ENCODE data around the gene FAM193A. TPM values are rescaled to one million over a fixed set of nuclear protein-coding genes. Genes with fewer than 3 reads are reported as not detected.
A peak's percentile ranks its signal among the peaks of the same experiment; 100 is the strongest.

The FAM193A gene
- total RNA-seq, 1 experiment from 2014 or later, result 13.6 TPM

GRCh38 chr4:2745516-2745915 is 209.1 kb downstream of the FAM193A start:
- no peak overlapping the region for H2AFZ ChIP-seq (ENCODE audit: low read length)
- peaks cover 16% of the 10 kb centered on the region for H3K79me2 ChIP-seq (ENCODE audit: low read length)
- no peaks in the 10 kb centered on the region for H3F3A ChIP-seq (ENCODE audit: low read length, unreplicated experiment)
- peak overlapping the region; percentile 57 for H3K4me2 ChIP-seq (ENCODE audit: low read length)
- ATAC-seq (no peak), DNase-seq (no peak)
- POLR2A ChIA-PET (ENCODE audit: unreplicated experiment), result no interaction called here
- H3K4me1 ChIP-seq (ENCODE audit: insufficient read depth, low read length), result peaks cover 24% of the 10 kb centered on the region
- BruUV-seq (replicated peaks), result no TSS peak
- H4K20me1 ChIP-seq (ENCODE audit: low read length), result no peaks in the 10 kb centered on the region
- intact Hi-C loops (cut with micrococcal nuclease), result no loop called here
- peaks cover 11% of the 10 kb centered on the region; the same call in 1 of the 2 replicates for H3K36me3 ChIP-seq (ENCODE audit: low read depth, low read length)
- H3K9ac ChIP-seq (ENCODE audit: low read length), result peak overlapping the region; percentile 59
- H3K27me3 ChIP-seq (ENCODE audit: low read length), result no peaks in the 10 kb centered on the region
- TF ChIP-seq EZH2 (IDR thresholded peaks at IDR 0.05; ENCODE audit: low read length, unreplicated experiment) (no peak), EZH2phosphoT487 (IDR thresholded peaks at IDR 0.05; ENCODE audit: borderline replicate concordance, low read length) (no peak)
- TF ChIP-seq, protein P1, sequence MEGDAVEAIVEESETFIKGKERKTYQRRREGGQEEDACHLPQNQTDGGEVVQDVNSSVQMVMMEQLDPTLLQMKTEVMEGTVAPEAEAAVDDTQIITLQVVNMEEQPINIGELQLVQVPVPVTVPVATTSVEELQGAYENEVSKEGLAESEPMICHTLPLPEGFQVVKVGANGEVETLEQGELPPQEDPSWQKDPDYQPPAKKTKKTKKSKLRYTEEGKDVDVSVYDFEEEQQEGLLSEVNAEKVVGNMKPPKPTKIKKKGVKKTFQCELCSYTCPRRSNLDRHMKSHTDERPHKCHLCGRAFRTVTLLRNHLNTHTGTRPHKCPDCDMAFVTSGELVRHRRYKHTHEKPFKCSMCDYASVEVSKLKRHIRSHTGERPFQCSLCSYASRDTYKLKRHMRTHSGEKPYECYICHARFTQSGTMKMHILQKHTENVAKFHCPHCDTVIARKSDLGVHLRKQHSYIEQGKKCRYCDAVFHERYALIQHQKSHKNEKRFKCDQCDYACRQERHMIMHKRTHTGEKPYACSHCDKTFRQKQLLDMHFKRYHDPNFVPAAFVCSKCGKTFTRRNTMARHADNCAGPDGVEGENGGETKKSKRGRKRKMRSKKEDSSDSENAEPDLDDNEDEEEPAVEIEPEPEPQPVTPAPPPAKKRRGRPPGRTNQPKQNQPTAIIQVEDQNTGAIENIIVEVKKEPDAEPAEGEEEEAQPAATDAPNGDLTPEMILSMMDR (conservative IDR thresholded peaks at IDR 0.05; ENCODE audit: low read depth, low read length), result no peak
- no peak overlapping the region for H3K4me3 ChIP-seq (ENCODE audit: low read length)
- H3K9me2 ChIP-seq (replicated peaks; ENCODE audit: low read length), result no peaks in the 10 kb centered on the region
- CTCF ChIA-PET, result no interaction called here
- no peaks in the 10 kb centered on the region for H3K9me3 ChIP-seq (ENCODE audit: low read length)
- peak overlapping the region; percentile 91 for H3K27ac ChIP-seq (ENCODE audit: low read length)

DNA sequence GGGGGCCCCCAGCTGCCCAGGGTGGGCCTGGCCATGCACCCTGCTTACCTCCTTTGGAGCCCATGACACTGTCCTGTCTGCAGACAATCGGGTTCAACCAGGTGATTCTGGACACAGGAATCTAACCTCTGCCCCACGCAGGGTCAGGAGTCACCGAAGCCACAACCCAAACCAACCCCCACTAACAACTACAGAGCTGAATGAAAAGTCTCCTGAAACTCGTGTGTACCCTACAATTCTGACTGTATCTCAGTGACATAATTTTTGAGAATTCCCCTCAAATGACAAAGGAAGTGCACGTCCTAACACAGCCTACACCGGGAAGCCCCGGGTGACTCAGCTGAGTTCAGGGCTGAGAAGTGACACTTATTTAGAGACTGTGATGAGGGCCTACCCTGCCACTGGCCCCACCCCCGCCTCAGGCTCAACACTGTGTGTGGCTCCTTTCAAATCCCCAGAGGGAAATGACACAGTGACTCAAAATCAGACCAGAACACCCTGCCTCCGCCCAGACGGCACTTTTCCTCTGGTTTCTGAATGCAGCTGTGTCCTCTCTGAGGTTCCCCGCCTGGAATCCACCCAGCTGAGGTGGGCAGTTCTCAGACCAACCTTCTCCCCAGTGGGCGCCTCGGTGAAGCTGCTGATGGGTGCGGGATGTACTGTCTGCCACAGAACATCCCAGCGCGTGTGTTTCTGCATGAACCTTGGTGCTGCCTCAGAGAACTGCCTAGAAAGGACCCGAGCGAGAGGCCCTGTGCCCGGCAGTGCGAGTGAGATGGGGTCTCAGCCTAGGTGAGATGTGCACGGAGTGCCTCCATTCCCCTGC is 209.7 kb downstream of the FAM193A start:
- Histone ChIP-seq H4K20me1 (ENCODE audit: low read length) (no peaks in the 10 kb centered on the region), H3K9ac (ENCODE audit: low read length) (peak overlapping the region; percentile 59), H3K9me2 (replicated peaks; ENCODE audit: low read length) (no peaks in the 10 kb centered on the region), H3K4me3 (ENCODE audit: low read length) (no peak overlapping the region), H3F3A (ENCODE audit: low read length, unreplicated experiment) (no peaks in the 10 kb centered on the region), H3K27me3 (ENCODE audit: low read length) (no peaks in the 10 kb centered on the region), H2AFZ (ENCODE audit: low read length) (no peak overlapping the region), H3K27ac (ENCODE audit: low read length) (peak overlapping the region; percentile 91), H3K79me2 (ENCODE audit: low read length) (peaks cover 23% of the 10 kb centered on the region), H3K9me3 (ENCODE audit: low read length) (no peaks in the 10 kb centered on the region), H3K36me3 (ENCODE audit: low read depth, low read length) (peaks cover 11% of the 10 kb centered on the region; the same call in 1 of the 2 replicates), H3K4me1 (ENCODE audit: insufficient read depth, low read length) (peaks cover 24% of the 10 kb centered on the region), H3K4me2 (ENCODE audit: low read length) (peak overlapping the region; percentile 57)
- ATAC-seq (peak; percentile 96), DNase-seq (peak; percentile 84)
- intact Hi-C loops (cut with micrococcal nuclease), result no loop called here
- TF ChIP-seq, protein P1 (conservative IDR thresholded peaks at IDR 0.05; ENCODE audit: low read depth, low read length), result no peak
- ChIA-PET POLR2A (ENCODE audit: unreplicated experiment) (no interaction called here), CTCF (no interaction called here)
- no TSS peak for BruUV-seq (replicated peaks)
